HG02610 (cell line): ENCODE results near the gene C2orf80.
"Not testable (repeated sequence)": the region's sequence is repeated elsewhere in the genome, so short reads cannot be mapped to it uniquely, and the experiment has no call there.

ENCODE experiments used
- ATAC-seq: cut with Tn5 transposase; IDR thresholded peaks from one replicate; pipeline ENCODE4 v1.9.1; 2021; ENCODE audit warnings: mild to moderate bottlenecking, moderate library complexity; ENCODE audit not compliant: unreplicated experiment

Gene C2orf80

GRCh38 chr2:208189810-208190503 is at the start of gene C2orf80:
Gene C2orf80 (minus strand): TSS chr2:208190030. CDS start chr2:208186986, 3,044 bp downstream.
- no peak for ATAC-seq

GRCh38 chr2:208235860-208236259 is 46.0 kb upstream of the C2orf80 start:
- ATAC-seq, result no peak

- ATAC-seq, result no peak
These were observed 45.0 kb upstream of the C2orf80 start for GRCh38 chr2:208234786-208235185.

- ATAC-seq, result no peak
These were observed 38.6 kb upstream of the C2orf80 start for GRCh38 chr2:208228476-208228875.

GRCh38 chr2:208227581-208228232 is 37.9 kb upstream of the C2orf80 start:
- ATAC-seq, result no peak

GRCh38 chr2:208224802-208225201 is 35.0 kb upstream of the C2orf80 start:
- ATAC-seq, result no peak

GRCh38 chr2:208222351-208222750 is 32.5 kb upstream of the C2orf80 start:
- ATAC-seq, result no peak

- not testable (repeated sequence) for ATAC-seq
These were observed 32.0 kb upstream of the C2orf80 start for GRCh38 chr2:208221873-208222272.

- ATAC-seq, result no peak
These were observed 21.0 kb upstream of the C2orf80 start for GRCh38 chr2:208210688-208211451.

GRCh38 chr2:208208335-208209085 is 18.7 kb upstream of the C2orf80 start:
- no peak for ATAC-seq

- no peak for ATAC-seq
These were observed 17.9 kb upstream of the C2orf80 start for GRCh38 chr2:208207769-208208168.

- ATAC-seq, result no peak
These were observed 14.3 kb upstream of the C2orf80 start for GRCh38 chr2:208204166-208204565.

- no peak for ATAC-seq
These were observed 5.7 kb upstream of the C2orf80 start for GRCh38 chr2:208195531-208195930.

- no peak for ATAC-seq
These were observed 2.9 kb upstream of the C2orf80 start for GRCh38 chr2:208192611-208193236.

GRCh38 chr2:208189069-208189809 is 591 bp downstream of the C2orf80 start:
- no peak for ATAC-seq

GRCh38 chr2:208186893-208187292 is 2.9 kb downstream of the C2orf80 start:
- ATAC-seq, result no peak

- no peak for ATAC-seq
These were observed 3.4 kb downstream of the C2orf80 start for GRCh38 chr2:208186465-208186864.

GRCh38 chr2:208183972-208184705 is 5.7 kb downstream of the C2orf80 start:
- no peak for ATAC-seq

- no peak for ATAC-seq
These were observed 6.3 kb downstream of the C2orf80 start for GRCh38 chr2:208183526-208183925.
